MM.1S (cell line): ENCODE data around the gene USP37.
A peak's percentile ranks its signal among the peaks of the same experiment; 100 is the strongest.

Experiments
- DNase-seq: peaks from one replicate; pipeline ENCODE4 v3.0.0-alpha.2; 2015
- H2AFZ ChIP-seq: fragments of 300-600 bp; sonication (generic); 2 replicates; pipeline ENCODE4 v1.6.0; 2016; ENCODE audit warnings: antibody characterized with exemption, low read length
- H3F3A ChIP-seq: fragments of 300-600 bp; sonication (generic); 2 replicates; pipeline ENCODE4 v1.6.1; 2016; ENCODE audit warnings: mild to moderate bottlenecking, antibody characterized with exemption, low read length, moderate library complexity, mixed read lengths; ENCODE audit not compliant: insufficient read depth
- H3K27ac ChIP-seq: fragments of 300-600 bp; sonication (generic); 2 replicates; pipeline ENCODE4 v1.5.1; 2016; ENCODE audit warnings: mild to moderate bottlenecking, low read length
- H3K27me3 ChIP-seq: fragments of 300-600 bp; sonication (generic); replicated peaks from 2 replicates; pipeline ENCODE4 v1.6.0; 2016; ENCODE audit warnings: low read length; ENCODE audit not compliant: insufficient read depth
- H3K36me3 ChIP-seq: fragments of 300-600 bp; sonication (generic); replicated peaks from 2 replicates; pipeline ENCODE4 v1.6.1; 2016; ENCODE audit warnings: mild to moderate bottlenecking, low read length, mixed read lengths; ENCODE audit not compliant: insufficient read depth
- H3K4me1 ChIP-seq: fragments of 300-600 bp; sonication (generic); 2 replicates; pipeline ENCODE4 v1.6.1; 2016; ENCODE audit warnings: low read length, mixed read lengths
- H3K4me2 ChIP-seq: fragments of 300-600 bp; sonication (generic); 2 replicates; pipeline ENCODE4 v1.6.0; 2016; ENCODE audit warnings: low read depth, low read length
- H3K4me3 ChIP-seq: fragments of 300-600 bp; sonication (generic); 2 replicates; pipeline ENCODE4 v1.5.1; 2016; ENCODE audit warnings: low read length, mixed read lengths
- H3K79me2 ChIP-seq: fragments of 300-600 bp; sonication (generic); 2 replicates; pipeline ENCODE4 v1.6.1; 2016; ENCODE audit warnings: mixed run types, low read length, mixed read lengths
- H3K9ac ChIP-seq: fragments of 300-600 bp; sonication (generic); 2 replicates; pipeline ENCODE4 v1.6.1; 2016; ENCODE audit warnings: low read length, mixed read lengths
- H3K9me2 ChIP-seq: fragments of 300-600 bp; sonication (generic); replicated peaks from 2 replicates; pipeline ENCODE4 v1.6.1; 2016; ENCODE audit warnings: mild to moderate bottlenecking, low read length, mixed read lengths; ENCODE audit not compliant: insufficient read depth
- H3K9me3 ChIP-seq: fragments of 300-600 bp; sonication (generic); replicated peaks from 2 replicates; pipeline ENCODE4 v1.6.1; 2016; ENCODE audit warnings: mild to moderate bottlenecking, low read length, mixed read lengths; ENCODE audit not compliant: insufficient read depth
- H4K20me1 ChIP-seq: fragments of 300-600 bp; sonication (generic); 2 replicates; pipeline ENCODE4 v1.6.1; 2016; ENCODE audit warnings: mild to moderate bottlenecking, low read length, moderate library complexity, mixed read lengths; ENCODE audit not compliant: insufficient read depth
- EZH2 ChIP-seq: fragments of 300-600 bp; sonication (generic); optimal IDR thresholded peaks from 2 replicates; pipeline ENCODE3; 2017; ENCODE audit warnings: low read depth, mild to moderate bottlenecking, antibody characterized with exemption, low read length, mixed read lengths
- EZH2phosphoT487 ChIP-seq: fragments of 300-600 bp; sonication (generic); IDR thresholded peaks from 2 replicates; pipeline ENCODE4 v1.6.1; 2018; ENCODE audit warnings: antibody characterized with exemption, low read length
- TF ChIP-seq, protein P1 (sequence below): fragments of 300-600 bp; sonication (generic); IDR thresholded peaks from 2 replicates; pipeline ENCODE4 v1.5.1; 2016; ENCODE audit warnings: antibody characterized with exemption, low read length, mixed read lengths

The USP37 gene

DNA sequence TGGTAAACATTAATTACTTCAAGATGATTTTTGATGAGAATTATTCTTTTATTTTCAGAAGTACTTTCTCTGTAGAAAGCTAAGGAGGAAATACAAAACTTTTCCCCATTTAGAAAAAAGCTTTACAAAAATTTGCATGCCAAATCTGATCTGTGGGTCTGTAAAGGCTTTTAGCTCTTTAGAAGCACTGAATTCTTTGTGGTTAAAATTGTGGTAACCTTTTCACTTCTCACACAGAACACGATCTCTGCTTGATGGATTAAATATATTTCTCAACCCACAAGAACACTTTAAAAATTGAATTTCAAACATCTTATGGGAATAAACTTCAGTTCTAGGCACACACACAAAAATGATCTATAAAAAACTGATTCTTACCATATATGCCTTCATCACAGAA, 85.5 kb downstream of the USP37 start:
- no peaks in the 10 kb centered on the region for H3K9me3 ChIP-seq
- H3K9me2 ChIP-seq, result no peaks in the 10 kb centered on the region
- H3K79me2 ChIP-seq, result no peaks in the 10 kb centered on the region
- H3K27me3 ChIP-seq, result no peaks in the 10 kb centered on the region
- H3K4me1 ChIP-seq, result no peaks in the 10 kb centered on the region
- peaks cover 7% of the 10 kb centered on the region; the same call in 1 of the 2 replicates for H3K36me3 ChIP-seq
- H2AFZ ChIP-seq, result no peak overlapping the region
- no peaks in the 10 kb centered on the region for H4K20me1 ChIP-seq
- no peak overlapping the region for H3K4me2 ChIP-seq
- TF ChIP-seq EZH2, result no peak
- TF ChIP-seq, protein P1, sequence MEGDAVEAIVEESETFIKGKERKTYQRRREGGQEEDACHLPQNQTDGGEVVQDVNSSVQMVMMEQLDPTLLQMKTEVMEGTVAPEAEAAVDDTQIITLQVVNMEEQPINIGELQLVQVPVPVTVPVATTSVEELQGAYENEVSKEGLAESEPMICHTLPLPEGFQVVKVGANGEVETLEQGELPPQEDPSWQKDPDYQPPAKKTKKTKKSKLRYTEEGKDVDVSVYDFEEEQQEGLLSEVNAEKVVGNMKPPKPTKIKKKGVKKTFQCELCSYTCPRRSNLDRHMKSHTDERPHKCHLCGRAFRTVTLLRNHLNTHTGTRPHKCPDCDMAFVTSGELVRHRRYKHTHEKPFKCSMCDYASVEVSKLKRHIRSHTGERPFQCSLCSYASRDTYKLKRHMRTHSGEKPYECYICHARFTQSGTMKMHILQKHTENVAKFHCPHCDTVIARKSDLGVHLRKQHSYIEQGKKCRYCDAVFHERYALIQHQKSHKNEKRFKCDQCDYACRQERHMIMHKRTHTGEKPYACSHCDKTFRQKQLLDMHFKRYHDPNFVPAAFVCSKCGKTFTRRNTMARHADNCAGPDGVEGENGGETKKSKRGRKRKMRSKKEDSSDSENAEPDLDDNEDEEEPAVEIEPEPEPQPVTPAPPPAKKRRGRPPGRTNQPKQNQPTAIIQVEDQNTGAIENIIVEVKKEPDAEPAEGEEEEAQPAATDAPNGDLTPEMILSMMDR, result no peak
- TF ChIP-seq EZH2phosphoT487, result no peak
- no peaks in the 10 kb centered on the region for H3F3A ChIP-seq
- peak; percentile 23 for DNase-seq
- H3K9ac ChIP-seq, result no peak overlapping the region
- no peak overlapping the region for H3K4me3 ChIP-seq
- H3K27ac ChIP-seq, result no peak overlapping the region

DNA sequence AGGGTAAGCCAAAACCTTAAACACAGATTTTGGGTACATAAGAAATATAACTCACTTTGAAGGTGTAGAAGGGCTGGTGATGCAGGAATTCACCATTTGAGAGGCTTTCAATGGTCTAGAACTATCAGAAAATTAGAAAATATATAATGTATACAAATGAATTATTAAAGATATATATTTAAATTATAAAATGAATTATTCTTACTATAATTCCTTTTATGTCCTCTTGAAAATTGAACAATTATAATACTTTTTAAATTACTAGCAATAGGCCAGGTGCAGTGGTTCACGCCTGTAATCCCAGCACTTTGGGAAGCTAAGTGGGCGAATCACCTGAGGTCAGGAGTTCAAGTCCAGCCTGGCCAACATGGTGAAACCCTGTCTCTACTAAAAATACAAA, 88.6 kb downstream of the USP37 start:
- H3K36me3 ChIP-seq, result peaks cover 7% of the 10 kb centered on the region; the same call in 1 of the 2 replicates
- H3K79me2 ChIP-seq, result no peaks in the 10 kb centered on the region
- no peak overlapping the region for H3K9ac ChIP-seq
- no peak overlapping the region for H2AFZ ChIP-seq
- H3K27ac ChIP-seq, result no peak overlapping the region
- no peak overlapping the region for H3K4me2 ChIP-seq
- no peaks in the 10 kb centered on the region for H4K20me1 ChIP-seq
- no peaks in the 10 kb centered on the region for H3K9me2 ChIP-seq
- no peaks in the 10 kb centered on the region for H3F3A ChIP-seq
- TF ChIP-seq EZH2 (no peak), EZH2phosphoT487 (no peak)
- TF ChIP-seq, protein P1, result no peak
- no peak overlapping the region for H3K4me3 ChIP-seq
- no peak for DNase-seq
- H3K4me1 ChIP-seq, result no peaks in the 10 kb centered on the region
- no peaks in the 10 kb centered on the region for H3K9me3 ChIP-seq
- H3K27me3 ChIP-seq, result no peaks in the 10 kb centered on the region

DNA sequence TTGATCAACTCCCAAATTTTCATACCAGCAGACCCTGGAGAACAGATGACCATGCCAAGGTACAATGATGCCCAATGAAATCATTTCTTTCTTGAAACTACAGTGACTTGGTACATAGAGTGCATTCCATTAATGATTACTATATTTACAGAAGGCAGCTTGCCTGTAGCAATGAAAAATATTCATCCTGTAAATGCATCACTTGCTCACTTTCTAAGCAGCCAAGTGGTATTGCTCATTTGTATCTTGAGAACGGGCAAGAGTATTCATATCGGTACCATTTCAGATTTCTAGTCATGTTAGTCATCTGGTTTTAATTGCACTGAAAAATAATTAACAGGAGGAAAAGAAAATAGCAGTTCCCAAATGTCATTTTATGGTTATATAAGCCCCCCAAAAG, 89.6 kb downstream of the USP37 start:
- DNase-seq, result no peak
- Histone ChIP-seq H3K9ac (no peak overlapping the region), H3K27ac (no peak overlapping the region), H3K4me1 (no peaks in the 10 kb centered on the region), H2AFZ (no peak overlapping the region), H3K36me3 (peaks cover 7% of the 10 kb centered on the region; the same call in 1 of the 2 replicates), H3K4me2 (no peak overlapping the region), H3K27me3 (no peaks in the 10 kb centered on the region), H4K20me1 (no peaks in the 10 kb centered on the region), H3K9me3 (no peaks in the 10 kb centered on the region), H3K79me2 (no peaks in the 10 kb centered on the region), H3K4me3 (no peak overlapping the region), H3K9me2 (no peaks in the 10 kb centered on the region), H3F3A (no peaks in the 10 kb centered on the region)
- TF ChIP-seq EZH2phosphoT487, result no peak
- TF ChIP-seq, protein P1, result no peak
- no peak for TF ChIP-seq EZH2
